Measurements from ENCODE around the gene RBPJ. TPM values are rescaled to one million over a fixed set of nuclear protein-coding genes. Genes with fewer than 3 reads are reported as not detected.

The RBPJ gene
- total RNA-seq, 2 donors from 2014 or later = 71.1 to 78.0 TPM

GRCh38 chr4:26410385-26411293 lies 89.8 kb downstream of the RBPJ start:
- Histone ChIP-seq H3K9ac (ENCODE audit: extremely low read depth, low read length, poor library complexity, severe bottlenecking) (no peak overlapping the region), H3K36me3 (ENCODE audit: control insufficient read depth, insufficient read depth, low read length) (peaks cover 50% of the 10 kb centered on the region), H3K4me3 (ENCODE audit: low read length) (no peak overlapping the region), H3K4me1 (ENCODE audit: control insufficient read depth, insufficient read depth, low read length) (no peaks in the 10 kb centered on the region), H3K9me3 (ENCODE audit: control insufficient read depth, low read length) (peaks cover 24% of the 10 kb centered on the region), H3K27me3 (ENCODE audit: control insufficient read depth, insufficient read depth, low read length, poor library complexity, severe bottlenecking) (no peaks in the 10 kb centered on the region), H3K27ac (ENCODE audit: low read depth, low read length) (no peak overlapping the region)
- Mint-ChIP-seq H3K4me3 (no peak overlapping the region), H3K27ac (no peak overlapping the region), H3K36me3 (ENCODE audit: low read depth) (peaks cover 42% of the 10 kb centered on the region), H3K9me3 (peaks cover 16% of the 10 kb centered on the region), H3K27me3 (ENCODE audit: insufficient read depth) (no peaks in the 10 kb centered on the region), H3K4me1 (peaks cover 5% of the 10 kb centered on the region)
- WGBS, 2 experiments (ENCODE audit: insufficient coverage in 1 of 2, insufficient read length in 1 of 2) = 33 to 40% methylated on average over 2 of the region's 2 CpGs
- no peak for DNase-seq
- TF ChIP-seq CTCF (conservative IDR thresholded peaks at IDR 0.05) = peak; percentile 79

- Mint-ChIP-seq H3K9me3 (no peaks in the 10 kb centered on the region), H3K36me3 (ENCODE audit: low read depth) (peaks cover 27% of the 10 kb centered on the region), H3K27me3 (ENCODE audit: insufficient read depth) (no peaks in the 10 kb centered on the region), H3K4me3 (no peak overlapping the region), H3K27ac (peak overlapping the region; percentile 12), H3K4me1 (peaks cover 5% of the 10 kb centered on the region)
- Histone ChIP-seq H3K27ac (ENCODE audit: low read depth, low read length) (no peak overlapping the region), H3K9ac (ENCODE audit: extremely low read depth, low read length, poor library complexity, severe bottlenecking) (no peak overlapping the region), H3K4me3 (ENCODE audit: low read length) (no peak overlapping the region), H3K9me3 (ENCODE audit: control insufficient read depth, low read length) (peaks cover 4% of the 10 kb centered on the region), H3K4me1 (ENCODE audit: control insufficient read depth, insufficient read depth, low read length) (no peaks in the 10 kb centered on the region), H3K27me3 (ENCODE audit: control insufficient read depth, insufficient read depth, low read length, poor library complexity, severe bottlenecking) (no peaks in the 10 kb centered on the region), H3K36me3 (ENCODE audit: control insufficient read depth, insufficient read depth, low read length) (peaks cover 44% of the 10 kb centered on the region)
- no peak for TF ChIP-seq CTCF (conservative IDR thresholded peaks at IDR 0.05)
- no peak for DNase-seq
- WGBS, 2 experiments (ENCODE audit: insufficient coverage in 1 of 2, insufficient read length in 1 of 2) = 89 to 96% methylated on average over 5 to 7 of the region's 7 CpGs
Measured at GRCh38 chr4:26412381-26413372, 91.9 kb downstream of the RBPJ start.

DNA sequence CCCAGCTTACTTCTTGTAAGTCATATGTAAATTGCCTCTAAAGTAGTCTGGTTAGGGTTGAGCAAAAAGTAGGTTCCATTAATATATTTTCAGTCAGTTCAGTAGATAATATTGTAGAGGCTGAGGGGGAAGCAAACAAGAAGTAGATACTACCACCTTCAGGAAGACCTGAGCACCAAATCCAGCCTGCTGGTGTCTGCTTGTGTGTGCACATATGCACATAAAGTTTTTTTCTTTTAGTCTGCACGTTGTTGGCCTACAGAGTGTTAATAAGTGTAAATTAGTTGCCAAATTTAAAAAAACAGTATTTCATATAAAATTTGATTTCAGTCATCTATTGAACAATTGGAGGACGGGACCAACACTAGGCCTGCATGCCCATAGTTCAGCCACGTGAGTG lies 92.8 kb downstream of the RBPJ start:
- no peaks in the 10 kb centered on the region for H3K27me3 ChIP-seq (ENCODE audit: control insufficient read depth, insufficient read depth, low read length, poor library complexity, severe bottlenecking)
- H3K9me3 Mint-ChIP-seq = no peaks in the 10 kb centered on the region
- no peak overlapping the region for H3K9ac ChIP-seq (ENCODE audit: extremely low read depth, low read length, poor library complexity, severe bottlenecking)
- H3K36me3 ChIP-seq (ENCODE audit: control insufficient read depth, insufficient read depth, low read length) = peaks cover 39% of the 10 kb centered on the region
- H3K4me1 ChIP-seq (ENCODE audit: control insufficient read depth, insufficient read depth, low read length) = no peaks in the 10 kb centered on the region
- 100% methylated on average over 1 to 2 of the region's 3 CpGs for WGBS, 2 experiments (ENCODE audit: insufficient coverage in 1 of 2, insufficient read length in 1 of 2)
- H3K27me3 Mint-ChIP-seq (ENCODE audit: insufficient read depth) = no peaks in the 10 kb centered on the region
- H3K4me3 Mint-ChIP-seq = no peak overlapping the region
- peak; percentile 34 for TF ChIP-seq CTCF (conservative IDR thresholded peaks at IDR 0.05)
- H3K4me3 ChIP-seq (ENCODE audit: low read length) = no peak overlapping the region
- no peak overlapping the region for H3K27ac Mint-ChIP-seq
- H3K9me3 ChIP-seq (ENCODE audit: control insufficient read depth, low read length) = no peaks in the 10 kb centered on the region
- H3K4me1 Mint-ChIP-seq = peaks cover 4% of the 10 kb centered on the region
- H3K27ac ChIP-seq (ENCODE audit: low read depth, low read length) = no peak overlapping the region
- peaks cover 23% of the 10 kb centered on the region for H3K36me3 Mint-ChIP-seq (ENCODE audit: low read depth)
- no peak for DNase-seq

All from endodermal cell (in vitro differentiated cells).